K562 (cell line): ENCODE data around the gene ADGRD1.

Experiments
- CEBPB ChIP-seq: fragments of 450-650 bp; IDR thresholded peaks from 2 replicates; pipeline ENCODE4 v1.6.1; 2016; ENCODE audit warnings: missing genetic modification characterization, missing compliant biosample characterization
- CTCF ChIP-seq, 3 experiments: IDR thresholded peaks in 2 of 3; conservative IDR thresholded peaks in 1 of 3; 2 replicates each; pipeline ENCODE4 v1.5.1; 2011 to 2012; ENCODE audit warnings: low read length in 3 of 3, mild to moderate bottlenecking in 3 of 3, control low read depth in 2 of 3, improper control_type of control experiment in 1 of 3, inconsistent platforms in 1 of 3, low read depth in 1 of 3, mixed read lengths in 1 of 3, moderate library complexity in 1 of 3; ENCODE audit not compliant: insufficient read depth in 2 of 3
- ELF1 ChIP-seq: fragments of 200-800 bp; sonication (Bioruptor generic); IDR thresholded peaks from 2 replicates; pipeline ENCODE4 v1.6.1; 2016; ENCODE audit warnings: missing genetic modification characterization, missing compliant biosample characterization
- ERF ChIP-seq: fragments of 450-650 bp; formaldehyde crosslinking; IDR thresholded peaks from 2 replicates; pipeline ENCODE4 v1.4.0; 2020; ENCODE audit warnings: mild to moderate bottlenecking, mixed read lengths
- ETV6 ChIP-seq, 3 experiments: fragments of 150-350 bp in 1 of 3; sonication (generic) in 1 of 3; formaldehyde crosslinking in 1 of 3; IDR thresholded peaks; 2 replicates each; pipeline versions ENCODE4 v1.6.1 to v1.8.0; 2014 to 2022; ENCODE audit warnings: borderline replicate concordance in 2 of 3, low read depth in 2 of 3, antibody characterized with exemption in 1 of 3, low read length in 1 of 3, mild to moderate bottlenecking in 1 of 3, missing genetic modification reagents in 1 of 3
- FOXM1 ChIP-seq, 2 experiments: fragments of 450-650 bp in 1 of 2; sonication (generic) in 1 of 2; formaldehyde crosslinking in 1 of 2; IDR thresholded peaks; 2 replicates each; pipeline versions ENCODE4 v1.6.1 to v1.9.0; 2017 to 2022; ENCODE audit warnings: low read depth in 2 of 2, mild to moderate bottlenecking in 2 of 2, missing genetic modification reagents in 1 of 2, moderate library complexity in 1 of 2
- MAFF ChIP-seq: IDR thresholded peaks from 2 replicates; pipeline ENCODE4 v1.6.1; 2012; ENCODE audit warnings: low read length, improper control_type of control experiment
- NFIC ChIP-seq: fragments of 450-650 bp; IDR thresholded peaks from 2 replicates; pipeline ENCODE4 v1.6.1; 2017; ENCODE audit warnings: mild to moderate bottlenecking, inconsistent platforms
- POLR2A ChIP-seq: fragments of 450-650 bp; conservative IDR thresholded peaks from 2 replicates; pipeline ENCODE4 v1.6.1; 2016
- RAD51 ChIP-seq: fragments of 450-650 bp; IDR thresholded peaks from 2 replicates; pipeline ENCODE4 v1.7.1; 2016; ENCODE audit warnings: low read depth, mild to moderate bottlenecking, borderline replicate concordance
- SMARCB1 ChIP-seq: IDR thresholded peaks from 2 replicates; pipeline ENCODE4 v1.6.1; 2011; ENCODE audit warnings: improper control_type of control experiment, low read depth; ENCODE audit not compliant: insufficient read length
- TBP ChIP-seq: optimal IDR thresholded peaks from 2 replicates; pipeline ENCODE3; 2011; ENCODE audit warnings: low read depth, low read length, improper control_type of control experiment
- ZNF354B ChIP-seq: fragments of 250-450 bp; sonication (Bioruptor Pico); IDR thresholded peaks from 2 replicates; pipeline ENCODE4 v1.4.0; 2020
- ZNF644 ChIP-seq: fragments of 200-800 bp; sonication (Bioruptor generic); IDR thresholded peaks from 2 replicates; pipeline ENCODE4 v1.6.1; 2016; ENCODE audit warnings: low read depth, missing genetic modification characterization, missing compliant biosample characterization

DNA sequence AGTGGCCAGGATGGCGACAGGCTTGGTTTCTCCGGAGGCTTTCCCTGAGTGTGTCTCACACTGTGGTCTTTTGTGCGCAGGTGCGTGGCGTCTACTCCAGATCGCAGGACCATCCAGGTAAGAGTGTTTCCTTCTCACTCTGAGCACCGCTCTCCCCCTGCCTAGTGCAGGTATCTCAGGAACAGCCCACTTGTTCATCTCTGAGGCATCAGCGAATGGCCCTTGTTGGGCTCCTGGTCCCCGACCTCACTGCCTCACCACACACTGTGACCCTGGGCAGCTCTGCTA, 781 bp downstream of the ADGRD1 start:
- no peak for TF ChIP-seq ZNF354B (CRISPR knock-in tag)
- no peak for TF ChIP-seq CTCF (IDR thresholded peaks at IDR 0.05 in 2 of 3, conservative IDR thresholded peaks at IDR 0.05 in 1 of 3; ENCODE audit: insufficient read depth in 2 of 3, low read depth in 1 of 3, low read length in 3 of 3)
- no peak for TF ChIP-seq SMARCB1
- TF ChIP-seq POLR2A, result no peak
- TF ChIP-seq MAFF, result no peak
- no peak for TF ChIP-seq NFIC
- TF ChIP-seq ERF (CRISPR knock-in tag), result no peak
- no peak for TF ChIP-seq ETV6 (IDR thresholded peaks at IDR 0.05; ENCODE audit: borderline replicate concordance in 1 of 2, low read depth in 2 of 2, low read length in 1 of 2)
- TF ChIP-seq ETV6 (CRISPR knock-in tag; IDR thresholded peaks at IDR 0.05; ENCODE audit: borderline replicate concordance), result no peak
- no peak for TF ChIP-seq RAD51
- no peak for TF ChIP-seq ELF1
- no peak for TF ChIP-seq ZNF644 (tag)
- TF ChIP-seq TBP, result no peak
- TF ChIP-seq FOXM1 (IDR thresholded peaks at IDR 0.05; ENCODE audit: low read depth), result no peak
- TF ChIP-seq FOXM1 (CRISPR knock-in tag; IDR thresholded peaks at IDR 0.05; ENCODE audit: low read depth), result no peak
- no peak for TF ChIP-seq CEBPB
